CMK (cell line): Measurements from ENCODE around the gene FSD1.
"Not testable (repeated sequence)": the region's sequence is repeated elsewhere in the genome, so short reads cannot be mapped to it uniquely, and the experiment has no call there.

Source experiments
- DNase-seq: peaks from one replicate; pipeline ENCODE4 v3.0.0-alpha.2; 2010; ENCODE audit warnings: low read depth

The FSD1 gene

DNA sequence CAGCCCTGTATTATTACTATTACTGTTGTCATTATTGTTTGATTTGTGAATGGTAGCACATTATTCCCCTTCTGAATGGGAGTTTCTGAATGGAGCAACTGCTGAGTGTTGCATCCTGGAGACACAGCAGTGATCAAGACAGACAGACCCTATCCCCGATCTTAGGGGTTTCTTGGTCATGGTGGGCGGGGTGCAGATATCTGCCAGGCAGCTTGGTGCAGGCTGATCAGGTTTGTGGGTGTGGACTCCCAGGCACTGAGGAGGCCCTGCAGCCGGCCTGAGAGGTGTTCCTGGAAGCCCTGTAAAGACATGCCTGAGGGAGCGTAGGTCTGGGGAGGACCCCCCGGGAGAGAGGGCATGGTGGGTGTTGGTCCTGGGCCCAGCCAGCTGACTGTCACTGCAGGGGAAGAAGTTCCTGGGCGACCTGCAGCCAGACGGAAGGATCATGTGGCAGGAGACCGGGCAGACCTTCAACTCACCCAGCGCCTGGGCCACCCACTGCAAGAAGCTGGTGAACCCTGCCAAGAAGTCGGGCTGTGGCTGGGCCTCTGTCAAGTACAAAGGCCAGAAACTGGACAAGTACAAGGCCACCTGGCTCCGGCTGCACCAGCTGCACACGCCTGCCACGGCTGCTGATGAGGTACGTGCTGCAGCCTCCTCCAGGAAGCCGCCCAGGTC is 41.1 kb downstream of the FSD1 start:
- DNase-seq = no peak

DNA sequence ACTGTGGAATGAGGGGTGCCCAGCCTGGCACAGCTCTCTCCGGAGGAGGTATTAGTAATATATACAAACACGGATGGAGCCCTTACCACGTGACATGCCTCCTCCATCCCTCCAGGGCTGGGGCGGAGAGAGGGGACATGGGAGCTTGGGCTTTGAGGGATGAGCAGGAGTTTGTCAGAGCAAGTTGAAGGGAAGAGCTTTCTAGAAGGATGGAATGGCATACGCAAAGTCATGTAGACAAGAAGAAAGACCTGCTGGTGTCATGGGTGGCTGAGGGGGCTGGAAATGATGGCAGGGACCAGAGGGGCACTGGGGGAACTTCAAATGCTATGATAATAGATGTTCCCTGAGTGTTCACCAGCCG is 41.6 kb downstream of the FSD1 start:
- no peak for DNase-seq

DNA sequence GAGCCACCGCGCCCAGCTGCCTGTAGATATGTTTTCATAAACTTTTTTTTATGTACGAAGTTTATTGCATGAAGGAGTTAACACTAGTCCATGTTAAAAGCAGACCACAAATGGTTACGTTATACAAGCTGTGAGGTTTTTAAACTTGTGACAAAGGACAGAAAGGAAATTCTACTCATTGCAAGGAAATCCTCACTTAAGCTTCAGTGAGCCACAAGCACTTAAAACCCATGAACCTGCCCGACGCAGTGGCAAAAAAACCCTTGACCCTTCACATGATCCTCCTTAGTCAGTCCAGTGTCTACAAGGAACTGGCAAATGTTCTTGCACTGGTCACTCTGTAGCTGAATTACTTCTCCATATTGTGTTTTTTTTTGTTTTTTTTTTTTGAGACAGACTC is 43.1 kb downstream of the FSD1 start:
- DNase-seq = no peak

DNA sequence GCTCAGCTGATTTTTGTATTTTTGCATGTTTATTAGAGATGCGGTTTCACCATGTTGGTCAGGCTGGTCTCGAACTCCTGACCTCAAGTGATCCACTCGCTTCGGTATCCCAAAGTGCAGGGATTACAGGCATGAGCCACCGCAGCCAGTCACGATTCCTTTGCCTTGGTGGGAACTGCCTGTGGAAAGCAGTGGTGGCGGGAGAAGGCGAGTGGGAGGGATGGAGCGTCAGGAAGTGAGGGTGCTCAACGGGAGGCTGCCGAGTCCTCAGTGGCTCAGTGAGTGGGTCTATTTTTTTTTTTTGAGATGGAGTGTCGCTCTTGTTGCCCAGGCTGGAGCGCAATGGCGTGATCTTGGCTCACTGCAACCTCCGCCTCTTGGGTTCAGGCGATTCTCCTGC is 44.8 kb downstream of the FSD1 start:
- not testable (repeated sequence) for DNase-seq

DNA sequence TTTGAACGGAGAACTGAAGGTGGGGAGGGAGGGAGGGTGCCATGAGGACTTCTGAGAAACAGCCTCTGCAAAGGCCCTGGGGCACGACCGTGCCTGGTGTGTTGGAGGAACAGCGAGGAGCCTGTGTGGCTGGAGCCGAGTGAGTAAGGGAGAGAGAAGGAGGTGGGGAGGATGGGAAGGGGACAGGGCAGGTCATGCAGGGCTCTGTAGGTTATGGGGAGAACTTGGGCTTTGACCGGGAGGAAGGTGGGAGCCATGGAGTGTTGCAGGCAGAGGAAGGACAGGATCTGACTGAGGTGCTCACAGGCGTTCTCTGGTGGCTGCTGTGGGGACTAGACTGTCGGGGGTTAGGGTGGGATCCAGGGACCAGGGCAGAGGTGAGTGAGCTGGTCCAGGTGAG is 45.7 kb downstream of the FSD1 start:
- DNase-seq = no peak

DNA sequence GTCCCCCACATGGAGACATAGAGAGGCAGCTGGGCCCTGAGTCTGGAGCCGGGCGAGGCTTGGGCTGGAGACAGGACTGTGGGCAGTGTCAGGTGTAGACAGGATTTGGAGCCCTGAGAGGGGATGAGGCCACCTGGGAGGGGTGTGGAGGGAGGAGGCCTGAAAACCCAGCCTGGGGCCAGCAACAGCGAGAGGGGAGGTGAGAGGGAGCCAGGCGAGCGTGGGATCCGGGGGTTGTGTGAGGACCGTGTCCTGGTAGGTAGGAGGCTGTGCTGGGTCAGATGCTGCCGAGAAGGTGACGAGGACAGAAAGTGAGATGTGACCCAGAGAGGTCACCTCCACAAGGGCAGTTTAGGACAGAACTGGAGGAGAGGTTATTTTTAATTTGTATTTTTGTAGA is 46.3 kb downstream of the FSD1 start:
- no peak for DNase-seq

DNA sequence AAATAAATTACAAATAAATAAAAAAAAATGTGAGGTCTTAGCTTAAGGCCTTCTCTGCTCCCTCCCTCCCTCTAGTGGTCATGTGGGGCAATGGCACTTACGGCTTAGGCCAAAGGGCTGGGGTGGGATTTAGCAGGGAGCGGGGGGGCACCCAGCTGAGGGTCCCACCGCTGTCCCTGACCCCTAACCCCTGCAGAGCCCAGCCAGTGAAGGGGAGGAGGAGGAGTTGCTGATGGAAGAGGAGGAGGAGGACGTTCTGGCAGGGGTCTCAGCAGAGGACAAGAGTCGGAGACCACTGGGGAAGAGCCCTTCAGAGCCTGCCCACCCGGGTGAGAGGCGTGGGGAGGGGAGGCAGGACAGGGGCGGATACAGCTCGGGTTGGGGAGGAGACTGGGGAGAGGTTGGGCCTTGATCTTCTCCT is 48.3 kb downstream of the FSD1 start:
- no peak for DNase-seq

DNA sequence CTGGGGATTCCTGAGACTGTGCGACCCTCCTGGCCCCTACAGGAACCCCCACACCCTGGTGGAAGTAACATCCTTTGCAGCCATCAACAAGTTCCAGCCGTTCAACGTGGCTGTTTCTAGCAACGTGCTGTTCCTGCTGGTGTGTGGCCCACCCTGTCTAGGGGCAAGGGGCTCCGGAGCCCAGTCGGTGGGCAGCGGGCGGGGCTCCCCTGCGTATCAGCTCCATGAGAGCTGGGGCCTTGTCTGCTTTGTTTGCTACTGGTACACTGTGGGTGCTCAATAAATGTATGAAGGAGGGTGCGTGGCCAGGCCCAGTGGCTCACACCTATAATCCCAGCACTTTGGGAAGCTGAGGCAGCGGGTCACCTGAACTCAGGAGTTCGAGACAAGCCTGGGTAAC is 49.9 kb downstream of the FSD1 start:
- DNase-seq = no peak

DNA sequence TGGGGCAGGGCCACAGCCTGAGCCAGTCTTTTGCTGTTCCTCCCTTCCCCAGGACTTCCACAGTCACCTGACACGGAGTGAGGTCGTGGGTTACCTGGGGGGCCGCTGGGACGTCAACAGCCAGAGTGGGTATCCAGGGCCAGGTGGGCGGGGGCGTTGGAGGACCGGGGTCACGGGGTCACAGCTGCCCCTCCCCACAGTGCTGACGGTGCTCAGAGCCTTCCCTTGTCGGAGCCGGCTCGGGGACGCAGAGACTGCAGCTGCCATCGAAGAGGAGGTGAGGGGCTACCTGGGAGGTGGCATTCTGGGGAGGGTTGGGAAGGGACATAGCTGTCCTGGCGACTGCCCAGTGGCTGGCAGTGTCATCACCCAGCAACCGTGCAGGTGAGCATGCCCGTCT is 50.5 kb downstream of the FSD1 start:
- DNase-seq = no peak

DNA sequence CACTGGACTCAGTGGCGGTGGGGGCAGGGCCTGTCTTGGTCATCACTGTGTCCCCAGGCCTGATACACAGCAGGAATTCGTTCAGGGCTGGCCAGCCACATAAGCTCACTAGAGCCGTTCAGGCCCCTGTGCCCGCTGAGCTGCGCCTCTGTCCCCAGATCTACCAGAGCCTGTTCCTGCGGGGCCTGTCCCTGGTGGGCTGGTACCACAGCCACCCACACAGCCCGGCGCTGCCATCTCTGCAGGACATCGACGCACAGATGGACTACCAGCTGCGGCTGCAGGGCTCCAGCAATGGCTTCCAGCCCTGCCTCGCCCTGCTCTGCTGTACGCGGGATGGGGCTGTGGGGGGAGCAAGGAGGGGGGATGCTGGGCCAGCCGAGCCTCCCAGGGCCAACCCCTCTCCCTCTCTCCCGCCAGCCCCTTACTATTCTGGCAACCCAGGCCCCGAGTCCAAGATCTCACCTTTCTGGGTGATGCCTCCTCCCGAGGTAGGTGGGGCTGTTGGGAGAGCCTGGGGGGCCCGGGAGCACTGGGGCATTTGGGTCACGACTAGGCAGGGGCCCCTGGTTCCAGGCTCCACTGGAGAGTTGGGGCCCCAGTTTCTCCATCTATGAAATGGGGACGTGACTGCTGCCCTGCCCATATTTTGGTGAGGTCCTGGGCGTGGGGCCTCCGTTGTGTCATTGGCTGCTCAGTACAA is 52.8 kb downstream of the FSD1 start:
- DNase-seq = no peak

DNA sequence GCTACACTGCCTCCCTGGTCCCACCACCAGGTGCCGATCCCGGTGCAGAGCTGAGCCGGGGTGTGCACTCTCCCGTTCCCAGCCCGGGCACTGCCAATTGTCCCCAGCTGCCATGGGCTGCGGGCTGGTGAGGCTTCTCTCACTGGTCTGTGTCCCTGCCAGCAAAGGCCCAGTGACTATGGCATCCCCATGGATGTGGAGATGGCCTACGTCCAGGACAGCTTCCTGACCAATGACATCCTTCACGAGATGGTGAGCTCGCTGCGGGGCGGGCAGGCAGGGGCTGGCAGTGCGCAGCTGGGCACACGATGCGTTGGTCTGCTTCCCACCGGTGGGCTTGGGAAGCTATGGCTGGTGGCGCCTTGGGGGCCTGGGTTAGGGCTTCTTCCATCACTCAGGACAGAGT is 53.5 kb downstream of the FSD1 start:
- no peak for DNase-seq

DNA sequence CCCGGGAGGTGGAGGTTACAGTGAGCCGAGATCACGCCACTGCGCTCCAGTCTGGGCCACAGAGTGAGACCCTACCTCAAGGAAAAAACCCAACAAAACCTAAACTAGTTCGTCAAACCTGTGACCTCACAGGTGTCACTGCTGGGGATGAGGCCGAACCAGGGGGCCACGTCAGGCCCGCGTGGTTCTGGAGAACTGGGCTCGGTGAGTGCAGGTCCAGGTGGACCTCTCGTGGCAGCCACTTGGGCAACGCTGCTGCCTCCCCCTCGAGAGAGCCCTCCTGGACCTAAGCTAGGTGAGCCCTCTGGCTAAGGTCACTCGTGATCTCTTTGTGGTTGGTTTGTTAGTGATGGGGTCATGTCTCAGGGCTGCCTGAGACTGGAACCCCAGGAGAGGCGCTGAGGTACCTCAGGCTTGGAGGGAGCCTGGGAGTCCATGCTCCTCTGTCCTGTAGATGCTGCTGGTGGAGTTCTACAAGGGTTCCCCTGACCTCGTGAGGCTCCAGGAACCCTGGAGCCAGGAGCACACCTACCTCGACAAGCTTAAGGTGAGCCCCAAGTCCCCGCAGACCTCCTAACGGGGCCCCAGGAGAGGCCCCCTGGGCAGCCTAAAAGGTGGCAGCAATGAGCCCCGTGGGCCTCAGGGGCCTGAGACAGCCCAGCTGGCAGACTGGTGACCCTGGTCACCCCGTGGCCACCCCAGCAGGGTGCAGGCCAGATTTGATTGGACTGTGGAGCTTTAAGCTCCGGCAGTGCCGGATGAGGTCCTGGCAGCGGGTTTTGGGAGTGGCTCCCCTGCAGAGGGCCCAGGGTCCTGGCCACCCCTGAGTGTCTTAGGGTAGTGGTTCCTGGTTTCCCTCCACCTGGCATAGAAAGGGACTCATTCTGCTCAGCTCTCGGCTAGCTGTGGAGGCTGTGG is 54.6 kb downstream of the FSD1 start:
- DNase-seq = no peak

DNA sequence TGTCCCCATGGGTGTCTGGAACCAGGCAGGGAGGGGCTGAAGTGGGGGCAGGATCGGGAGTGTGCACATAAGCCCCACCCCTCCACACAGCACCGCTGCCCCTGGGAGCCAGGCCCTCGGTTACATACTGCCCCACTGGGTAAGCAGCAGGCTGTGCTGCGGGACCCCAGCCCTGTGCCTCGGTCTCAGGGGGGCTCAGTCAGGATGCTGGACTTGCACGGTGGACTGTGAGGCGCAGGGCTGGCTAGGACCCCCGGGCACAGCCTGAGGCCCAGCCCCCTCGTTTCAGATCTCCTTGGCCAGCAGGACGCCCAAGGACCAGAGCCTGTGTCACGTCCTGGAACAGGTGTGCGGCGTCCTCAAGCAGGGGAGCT is 55.2 kb downstream of the FSD1 start:
- DNase-seq = no peak

DNA sequence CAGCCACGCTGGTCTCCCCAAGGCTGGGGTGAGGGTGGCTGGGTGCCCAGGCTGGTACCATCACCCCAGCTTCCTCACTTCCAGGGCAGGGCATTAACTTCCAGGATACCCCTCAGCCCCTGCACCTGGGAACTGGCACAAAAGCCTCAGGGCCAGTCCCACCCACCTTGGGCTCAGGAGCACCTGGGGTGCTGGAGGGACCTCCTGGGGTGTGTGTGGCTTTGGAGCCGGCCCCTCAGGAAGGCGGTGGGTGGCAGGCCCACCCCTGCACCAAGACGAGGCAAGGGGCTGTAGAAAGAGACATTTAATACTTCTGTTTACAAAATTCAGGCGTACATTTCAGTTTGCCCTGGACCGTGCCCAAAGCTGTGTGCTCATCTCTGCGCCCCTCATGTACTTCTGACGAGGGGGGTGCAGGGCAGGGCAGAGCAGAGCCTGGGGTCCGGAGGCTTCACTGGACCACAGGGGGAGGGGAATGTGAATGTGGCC is 55.7 kb downstream of the FSD1 start:
- DNase-seq = no peak

DNA sequence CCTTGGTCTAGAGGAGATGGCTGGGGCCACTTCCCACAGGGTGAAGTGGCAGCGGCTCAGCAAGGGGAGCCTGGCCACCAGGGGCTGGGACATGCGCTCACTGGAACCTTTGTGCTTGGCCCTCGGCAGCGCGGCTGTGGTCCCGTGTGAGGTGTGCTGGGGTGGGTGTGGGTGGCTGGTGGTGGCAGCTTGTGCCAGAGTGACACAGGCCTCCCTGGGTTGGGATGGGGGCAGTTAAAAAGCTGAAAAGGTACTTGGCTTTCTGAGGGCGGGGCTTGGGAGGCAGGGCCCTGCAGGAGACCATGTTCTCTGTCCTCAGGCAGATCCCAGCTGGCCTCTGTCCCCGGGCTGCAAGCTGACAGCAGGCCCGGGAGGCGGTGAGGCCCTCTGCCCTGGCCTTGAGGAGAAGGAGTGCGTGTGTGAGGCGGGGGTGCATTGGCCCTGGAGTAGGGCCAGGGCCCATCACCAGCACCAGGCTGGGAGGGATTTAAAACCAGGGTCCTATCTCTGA is 56.3 kb downstream of the FSD1 start:
- no peak for DNase-seq

DNA sequence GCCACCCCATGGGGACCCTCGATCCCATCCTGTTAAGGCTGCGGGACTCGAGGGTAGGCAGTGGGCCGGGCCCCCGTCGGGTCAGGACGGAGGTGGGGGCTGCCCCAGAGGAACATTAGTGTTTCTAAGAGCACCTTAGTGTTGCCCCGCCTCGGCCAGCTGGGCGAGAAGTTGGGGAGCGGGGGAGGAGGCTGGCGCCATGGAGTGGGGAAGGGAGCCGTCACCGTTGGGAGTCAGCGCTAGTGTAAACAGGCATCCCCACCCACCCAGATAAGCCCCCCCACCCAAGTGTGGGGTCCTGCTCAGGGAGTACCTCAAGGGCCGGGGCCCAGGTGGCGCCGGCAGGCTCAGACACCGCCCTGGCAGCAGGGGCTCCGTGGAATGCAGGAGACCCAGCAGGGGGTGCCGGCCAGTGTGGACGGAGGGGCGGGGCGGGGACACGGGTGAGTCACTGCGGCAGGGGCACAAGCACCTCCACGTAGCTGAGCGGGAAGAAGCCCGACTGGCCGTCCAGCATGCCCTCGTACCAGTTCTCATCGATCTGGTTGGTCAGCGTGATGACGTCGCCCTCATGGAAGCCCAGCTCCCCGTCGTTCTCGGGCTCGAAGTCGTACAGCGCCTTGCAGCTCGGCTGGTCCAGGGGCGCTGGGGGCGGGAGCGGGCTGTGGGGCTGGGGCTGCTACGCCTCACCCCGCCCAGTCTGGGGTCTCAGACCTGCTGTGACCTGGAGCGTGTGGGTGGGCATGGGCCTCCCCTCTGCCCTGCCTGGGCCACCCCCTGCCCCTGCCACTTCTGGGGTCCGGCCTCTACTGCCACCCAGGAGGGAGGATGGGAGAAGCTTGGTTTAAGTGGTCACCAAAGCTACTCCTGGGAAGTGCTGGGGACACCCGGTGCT is 57.0 kb downstream of the FSD1 start:
- no peak for DNase-seq

DNA sequence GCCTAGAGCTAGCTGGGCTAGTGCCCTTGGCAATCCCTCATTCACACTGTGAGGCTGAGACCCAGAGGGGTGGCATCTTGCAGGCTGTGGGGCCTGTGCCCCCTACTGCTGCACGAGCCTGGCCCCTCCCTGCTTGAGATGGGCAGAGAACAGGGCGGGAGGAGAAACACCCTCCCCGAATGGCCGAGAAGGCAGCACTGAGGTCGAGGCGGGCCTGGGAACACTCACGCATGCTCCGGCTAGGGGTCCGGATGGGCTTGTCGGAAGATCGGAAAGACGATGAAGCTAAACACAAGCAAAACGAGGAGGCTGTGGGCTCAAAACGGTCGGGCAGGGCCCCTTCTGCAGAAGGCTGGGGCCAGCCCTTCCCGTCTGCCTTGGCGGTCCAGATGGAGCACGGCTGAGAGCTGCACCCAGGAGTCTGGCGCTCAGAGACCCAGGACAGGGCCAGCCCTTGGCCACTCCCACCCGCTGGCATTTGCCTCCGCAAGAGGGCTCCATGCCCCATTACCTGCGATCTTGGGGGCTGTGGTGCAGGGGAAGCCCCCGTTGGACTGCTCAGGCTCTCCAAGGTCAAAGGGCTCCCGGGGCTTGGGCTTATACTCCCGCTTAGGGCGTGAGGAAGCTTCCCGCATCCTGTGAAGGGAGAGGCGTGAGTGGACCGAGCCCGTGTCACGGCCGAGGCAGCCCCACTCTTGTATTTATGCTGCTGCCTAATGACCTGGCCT is 57.9 kb downstream of the FSD1 start:
- no peak for DNase-seq

DNA sequence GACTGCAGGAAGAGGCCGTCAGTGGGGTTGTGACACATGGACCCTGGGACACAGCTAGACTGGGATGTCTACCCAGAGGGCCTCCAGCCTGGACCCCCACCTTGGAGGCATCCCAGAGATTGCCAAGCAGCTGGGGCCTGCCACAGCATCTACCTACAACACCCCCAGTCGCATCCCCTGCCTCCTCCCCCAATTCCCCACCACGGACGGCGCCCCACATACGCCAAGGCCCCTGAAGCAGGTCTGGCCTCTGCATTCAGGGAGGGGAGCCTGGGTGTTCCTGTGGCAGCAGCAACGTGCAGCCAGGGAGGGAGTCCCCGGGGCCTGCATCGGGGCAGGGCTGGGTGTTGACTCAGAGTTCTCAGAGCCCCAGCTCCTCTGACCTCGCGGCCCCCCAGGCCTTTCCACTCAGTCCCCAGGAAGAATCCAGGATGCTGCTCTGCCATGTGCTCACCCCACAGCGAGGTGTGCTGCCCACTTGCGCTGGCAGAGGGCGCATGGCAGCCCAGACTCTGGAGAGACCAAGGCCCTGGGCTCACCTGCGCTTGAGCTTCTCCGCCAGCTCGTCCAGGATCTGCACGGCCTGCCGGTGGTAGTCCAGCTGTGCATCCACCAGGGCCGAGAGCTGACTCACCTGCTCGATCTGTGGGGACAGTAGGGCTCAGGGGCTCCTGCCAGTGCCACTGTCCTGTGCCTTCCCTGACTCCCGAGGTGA is 58.6 kb downstream of the FSD1 start:
- DNase-seq = no peak

DNA sequence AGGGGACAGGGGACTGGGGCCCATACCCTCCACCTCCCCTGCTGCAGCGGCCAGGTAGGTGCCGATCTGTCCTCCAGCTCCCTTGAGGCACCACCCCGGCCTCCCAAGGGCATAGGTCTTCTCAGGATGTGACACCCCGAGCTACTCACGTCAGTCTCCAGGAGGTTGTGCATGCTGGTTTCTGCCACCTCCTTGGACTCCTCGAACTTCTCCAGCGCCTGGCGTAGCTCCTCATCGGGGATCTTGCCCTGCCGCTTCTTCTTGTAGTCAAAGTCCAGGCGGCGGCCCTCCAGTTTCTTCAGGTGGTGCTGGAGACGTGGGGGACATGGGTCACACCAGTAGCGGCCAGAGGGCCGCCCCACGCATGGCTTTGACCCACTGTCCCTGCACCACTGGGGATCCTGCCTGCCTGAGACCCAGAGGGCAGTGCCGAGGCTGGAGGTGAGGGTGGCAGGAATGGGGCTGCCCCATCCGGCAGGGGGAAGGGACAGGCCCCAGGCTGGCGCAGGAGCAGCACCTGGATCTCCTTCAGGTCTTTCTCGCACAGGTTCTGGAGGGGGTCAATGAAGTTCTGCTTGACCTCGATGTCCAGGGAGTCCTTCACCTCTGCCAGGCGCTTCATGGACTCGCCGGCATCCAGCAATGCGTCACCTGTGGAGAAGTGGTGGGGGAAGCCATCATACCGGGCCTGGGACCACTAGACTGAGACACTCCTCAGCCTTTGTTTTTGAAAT is 59.3 kb downstream of the FSD1 start:
- DNase-seq = no peak

DNA sequence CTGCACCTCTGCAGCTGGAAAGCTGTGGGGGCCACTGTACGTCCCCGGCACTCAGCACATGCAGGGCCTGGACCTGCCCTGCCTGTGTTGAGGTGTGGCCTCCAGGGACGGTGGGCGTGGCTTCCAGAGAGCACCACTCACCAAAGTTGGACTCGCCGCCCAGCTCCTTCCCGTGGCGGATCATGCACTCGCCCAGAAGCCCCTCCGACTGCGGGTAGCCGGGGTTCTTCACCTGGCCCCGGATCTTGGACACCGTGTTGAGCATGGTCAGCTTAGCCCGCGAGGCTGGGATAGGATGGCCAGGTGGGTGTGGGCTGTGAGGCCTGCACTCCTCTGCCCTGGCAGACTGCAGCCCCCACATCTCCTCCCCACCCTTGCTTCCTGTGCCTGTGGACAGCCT is 60.9 kb downstream of the FSD1 start:
- no peak for DNase-seq
